MM.1S (cell line): ENCODE measurements around the gene CTDSP2.
"Not testable (repeated sequence)": the region's sequence is repeated elsewhere in the genome, so short reads cannot be mapped to it uniquely, and the experiment has no call there.

Experiments
- DNase-seq: peaks from one replicate; pipeline ENCODE4 v3.0.0-alpha.2; 2015
- H2AFZ ChIP-seq: fragments of 300-600 bp; sonication (generic); 2 replicates; pipeline ENCODE4 v1.6.0; 2016; ENCODE audit warnings: antibody characterized with exemption, low read length
- H3F3A ChIP-seq: fragments of 300-600 bp; sonication (generic); 2 replicates; pipeline ENCODE4 v1.6.1; 2016; ENCODE audit warnings: mild to moderate bottlenecking, antibody characterized with exemption, low read length, moderate library complexity, mixed read lengths; ENCODE audit not compliant: insufficient read depth
- H3K27ac ChIP-seq: fragments of 300-600 bp; sonication (generic); 2 replicates; pipeline ENCODE4 v1.5.1; 2016; ENCODE audit warnings: mild to moderate bottlenecking, low read length
- H3K27me3 ChIP-seq: fragments of 300-600 bp; sonication (generic); replicated peaks from 2 replicates; pipeline ENCODE4 v1.6.0; 2016; ENCODE audit warnings: low read length; ENCODE audit not compliant: insufficient read depth
- H3K36me3 ChIP-seq: fragments of 300-600 bp; sonication (generic); replicated peaks from 2 replicates; pipeline ENCODE4 v1.6.1; 2016; ENCODE audit warnings: mild to moderate bottlenecking, low read length, mixed read lengths; ENCODE audit not compliant: insufficient read depth
- H3K4me1 ChIP-seq: fragments of 300-600 bp; sonication (generic); 2 replicates; pipeline ENCODE4 v1.6.1; 2016; ENCODE audit warnings: low read length, mixed read lengths
- H3K4me2 ChIP-seq: fragments of 300-600 bp; sonication (generic); 2 replicates; pipeline ENCODE4 v1.6.0; 2016; ENCODE audit warnings: low read depth, low read length
- H3K4me3 ChIP-seq: fragments of 300-600 bp; sonication (generic); 2 replicates; pipeline ENCODE4 v1.5.1; 2016; ENCODE audit warnings: low read length, mixed read lengths
- H3K79me2 ChIP-seq: fragments of 300-600 bp; sonication (generic); 2 replicates; pipeline ENCODE4 v1.6.1; 2016; ENCODE audit warnings: mixed run types, low read length, mixed read lengths
- H3K9ac ChIP-seq: fragments of 300-600 bp; sonication (generic); 2 replicates; pipeline ENCODE4 v1.6.1; 2016; ENCODE audit warnings: low read length, mixed read lengths
- H3K9me2 ChIP-seq: fragments of 300-600 bp; sonication (generic); replicated peaks from 2 replicates; pipeline ENCODE4 v1.6.1; 2016; ENCODE audit warnings: mild to moderate bottlenecking, low read length, mixed read lengths; ENCODE audit not compliant: insufficient read depth
- H3K9me3 ChIP-seq: fragments of 300-600 bp; sonication (generic); replicated peaks from 2 replicates; pipeline ENCODE4 v1.6.1; 2016; ENCODE audit warnings: mild to moderate bottlenecking, low read length, mixed read lengths; ENCODE audit not compliant: insufficient read depth
- H4K20me1 ChIP-seq: fragments of 300-600 bp; sonication (generic); 2 replicates; pipeline ENCODE4 v1.6.1; 2016; ENCODE audit warnings: mild to moderate bottlenecking, low read length, moderate library complexity, mixed read lengths; ENCODE audit not compliant: insufficient read depth
- EZH2 ChIP-seq: fragments of 300-600 bp; sonication (generic); optimal IDR thresholded peaks from 2 replicates; pipeline ENCODE3; 2017; ENCODE audit warnings: low read depth, mild to moderate bottlenecking, antibody characterized with exemption, low read length, mixed read lengths
- EZH2phosphoT487 ChIP-seq: fragments of 300-600 bp; sonication (generic); IDR thresholded peaks from 2 replicates; pipeline ENCODE4 v1.6.1; 2018; ENCODE audit warnings: antibody characterized with exemption, low read length
- TF ChIP-seq, protein P1 (sequence below): fragments of 300-600 bp; sonication (generic); IDR thresholded peaks from 2 replicates; pipeline ENCODE4 v1.5.1; 2016; ENCODE audit warnings: antibody characterized with exemption, low read length, mixed read lengths

CTDSP2 gene

DNA sequence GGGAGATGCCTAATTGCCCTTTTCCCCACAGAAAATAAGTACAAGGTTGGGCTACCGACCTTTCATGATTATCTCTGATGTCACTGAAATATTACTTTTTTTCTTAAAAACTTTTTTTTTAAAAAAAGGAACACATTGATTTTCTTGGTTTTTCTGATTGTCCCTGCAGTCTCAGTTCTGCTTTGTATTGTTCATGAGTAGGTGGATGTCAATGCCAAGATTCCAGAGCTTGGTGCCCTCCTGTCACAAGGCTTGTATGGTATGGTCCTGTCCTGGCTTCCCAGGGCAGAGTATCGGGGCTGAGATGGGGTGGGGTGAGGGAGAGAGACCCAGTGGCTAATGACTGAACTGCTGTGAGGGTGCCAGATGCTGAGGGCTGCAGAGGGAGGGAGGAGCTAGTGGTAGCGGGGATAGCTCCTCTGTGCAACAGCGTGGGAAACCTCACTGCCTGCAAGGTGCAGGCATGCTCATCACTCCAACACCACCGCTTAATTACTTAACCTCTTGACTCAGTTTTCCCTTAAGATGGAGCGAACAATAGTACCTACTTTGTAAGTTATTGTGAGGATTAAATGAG, 4.4 kb upstream of the CTDSP2 start:
- DNase-seq: no peak
- no peaks in the 10 kb centered on the region; the same call in 1 of the 2 replicates for H3K27me3 ChIP-seq
- no peaks in the 10 kb centered on the region for H3K9me2 ChIP-seq
- no peak for TF ChIP-seq EZH2phosphoT487
- no peak for TF ChIP-seq EZH2
- peaks cover 7% of the 10 kb centered on the region for H3K79me2 ChIP-seq
- H3K4me1 ChIP-seq: peaks cover 2% of the 10 kb centered on the region; the same call in 1 of the 2 replicates
- H2AFZ ChIP-seq: no peak overlapping the region
- H3K36me3 ChIP-seq: no peaks in the 10 kb centered on the region
- H3K4me3 ChIP-seq: no peak overlapping the region
- no peak overlapping the region for H3K4me2 ChIP-seq
- no peaks in the 10 kb centered on the region for H4K20me1 ChIP-seq
- no peak overlapping the region for H3K27ac ChIP-seq
- H3F3A ChIP-seq: peaks cover 3% of the 10 kb centered on the region; the same call in 1 of the 2 replicates
- no peaks in the 10 kb centered on the region for H3K9me3 ChIP-seq
- H3K9ac ChIP-seq: no peak overlapping the region

DNA sequence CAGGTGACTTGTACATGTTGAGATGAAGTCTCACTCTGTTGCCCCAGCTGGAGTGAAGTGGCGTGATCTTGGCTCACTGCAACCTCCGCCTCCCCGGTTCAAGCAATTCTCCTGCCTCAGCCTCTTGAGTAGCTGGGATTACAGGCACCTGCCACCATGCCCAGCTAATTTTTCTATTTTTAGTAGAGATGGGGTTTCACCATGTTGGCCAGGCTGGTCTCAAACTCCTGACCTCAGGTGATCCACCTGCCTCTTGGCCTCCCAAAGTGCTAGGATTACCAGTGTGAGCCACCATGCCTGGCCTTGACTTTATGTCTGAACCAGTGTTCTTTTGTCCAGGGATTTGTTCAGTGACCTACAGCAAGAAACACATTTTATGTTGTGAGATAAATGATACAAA, 2.9 kb upstream of the CTDSP2 start:
- H3K4me3 ChIP-seq, H3K9me2 ChIP-seq, H3K4me1 ChIP-seq, H4K20me1 ChIP-seq, H3K9ac ChIP-seq, H3K4me2 ChIP-seq, H3K27me3 ChIP-seq, DNase-seq, H3K9me3 ChIP-seq, H3K27ac ChIP-seq, H2AFZ ChIP-seq, H3K36me3 ChIP-seq: not testable (repeated sequence)
- H3F3A ChIP-seq: peaks cover 11% of the 10 kb centered on the region
- H3K79me2 ChIP-seq: peaks cover 22% of the 10 kb centered on the region

DNA sequence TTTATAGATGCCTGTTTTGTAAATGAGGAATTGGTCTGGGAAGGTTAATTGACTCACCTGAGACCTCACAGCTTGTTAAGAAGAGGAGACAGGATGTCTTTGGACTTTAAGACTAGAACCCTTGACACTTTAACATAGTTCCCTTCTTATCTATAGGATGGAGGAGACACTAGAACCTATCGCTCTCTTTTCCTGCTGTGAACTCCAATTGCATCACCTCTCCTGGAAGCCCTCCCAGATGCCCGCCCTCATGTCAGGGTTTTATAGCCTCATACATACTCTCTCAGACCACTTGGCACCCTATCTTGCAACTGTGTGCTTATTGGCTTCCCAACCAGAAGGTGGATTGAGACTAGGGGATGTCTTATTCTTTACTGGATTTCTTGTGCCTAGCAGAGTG, 2.5 kb upstream of the CTDSP2 start:
- Histone ChIP-seq H4K20me1 (peaks cover 5% of the 10 kb centered on the region; the same call in 1 of the 2 replicates), H3K4me3 (no peak overlapping the region), H3K4me1 (peaks cover 6% of the 10 kb centered on the region; the same call in 1 of the 2 replicates), H3K9ac (no peak overlapping the region), H2AFZ (no peak overlapping the region), H3K36me3 (no peaks in the 10 kb centered on the region), H3K9me2 (no peaks in the 10 kb centered on the region), H3F3A (peaks cover 14% of the 10 kb centered on the region), H3K27ac (no peak overlapping the region), H3K79me2 (peaks cover 26% of the 10 kb centered on the region), H3K9me3 (no peaks in the 10 kb centered on the region), H3K27me3 (no peaks in the 10 kb centered on the region; the same call in 1 of the 2 replicates), H3K4me2 (no peak overlapping the region)
- DNase-seq: no peak
- TF ChIP-seq EZH2phosphoT487 (no peak), EZH2 (no peak)
- TF ChIP-seq, protein P1, sequence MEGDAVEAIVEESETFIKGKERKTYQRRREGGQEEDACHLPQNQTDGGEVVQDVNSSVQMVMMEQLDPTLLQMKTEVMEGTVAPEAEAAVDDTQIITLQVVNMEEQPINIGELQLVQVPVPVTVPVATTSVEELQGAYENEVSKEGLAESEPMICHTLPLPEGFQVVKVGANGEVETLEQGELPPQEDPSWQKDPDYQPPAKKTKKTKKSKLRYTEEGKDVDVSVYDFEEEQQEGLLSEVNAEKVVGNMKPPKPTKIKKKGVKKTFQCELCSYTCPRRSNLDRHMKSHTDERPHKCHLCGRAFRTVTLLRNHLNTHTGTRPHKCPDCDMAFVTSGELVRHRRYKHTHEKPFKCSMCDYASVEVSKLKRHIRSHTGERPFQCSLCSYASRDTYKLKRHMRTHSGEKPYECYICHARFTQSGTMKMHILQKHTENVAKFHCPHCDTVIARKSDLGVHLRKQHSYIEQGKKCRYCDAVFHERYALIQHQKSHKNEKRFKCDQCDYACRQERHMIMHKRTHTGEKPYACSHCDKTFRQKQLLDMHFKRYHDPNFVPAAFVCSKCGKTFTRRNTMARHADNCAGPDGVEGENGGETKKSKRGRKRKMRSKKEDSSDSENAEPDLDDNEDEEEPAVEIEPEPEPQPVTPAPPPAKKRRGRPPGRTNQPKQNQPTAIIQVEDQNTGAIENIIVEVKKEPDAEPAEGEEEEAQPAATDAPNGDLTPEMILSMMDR: no peak

DNA sequence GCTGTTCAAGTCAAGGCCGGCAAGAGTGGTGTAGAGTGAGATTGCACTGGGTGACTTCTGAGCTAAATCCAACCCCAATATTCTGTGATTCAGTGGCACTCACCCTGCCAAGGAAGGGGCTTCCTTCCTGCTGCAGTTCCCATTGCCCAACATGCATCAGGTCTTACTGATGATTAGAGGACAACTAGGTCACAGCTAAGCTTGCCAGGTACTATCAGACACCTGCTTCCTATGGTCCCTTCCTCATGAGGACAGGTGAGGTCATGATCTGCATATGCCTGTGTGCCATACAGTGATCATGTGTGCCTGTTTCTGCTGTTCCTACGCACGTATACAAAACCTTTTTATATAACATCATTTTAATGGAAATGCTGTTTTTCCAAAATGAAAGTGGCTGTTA, 1.7 kb upstream of the CTDSP2 start:
- H3K9me3 ChIP-seq: no peaks in the 10 kb centered on the region
- no peaks in the 10 kb centered on the region for H3K36me3 ChIP-seq
- H3K9me2 ChIP-seq: no peaks in the 10 kb centered on the region
- peaks cover 35% of the 10 kb centered on the region for H3K79me2 ChIP-seq
- no peak overlapping the region for H3K27ac ChIP-seq
- no peak overlapping the region for H3K4me2 ChIP-seq
- TF ChIP-seq EZH2 (no peak), EZH2phosphoT487 (no peak)
- TF ChIP-seq, protein P1: no peak
- H3K4me3 ChIP-seq: no peak overlapping the region
- peaks cover 12% of the 10 kb centered on the region for H3K4me1 ChIP-seq
- no peaks in the 10 kb centered on the region; the same call in 1 of the 2 replicates for H3K27me3 ChIP-seq
- no peak overlapping the region for H3K9ac ChIP-seq
- H2AFZ ChIP-seq: no peak overlapping the region
- H4K20me1 ChIP-seq: peaks cover 12% of the 10 kb centered on the region
- DNase-seq: no peak
- peaks cover 14% of the 10 kb centered on the region for H3F3A ChIP-seq
